ENCODE data around the gene RAD51.

The RAD51 gene

DNA sequence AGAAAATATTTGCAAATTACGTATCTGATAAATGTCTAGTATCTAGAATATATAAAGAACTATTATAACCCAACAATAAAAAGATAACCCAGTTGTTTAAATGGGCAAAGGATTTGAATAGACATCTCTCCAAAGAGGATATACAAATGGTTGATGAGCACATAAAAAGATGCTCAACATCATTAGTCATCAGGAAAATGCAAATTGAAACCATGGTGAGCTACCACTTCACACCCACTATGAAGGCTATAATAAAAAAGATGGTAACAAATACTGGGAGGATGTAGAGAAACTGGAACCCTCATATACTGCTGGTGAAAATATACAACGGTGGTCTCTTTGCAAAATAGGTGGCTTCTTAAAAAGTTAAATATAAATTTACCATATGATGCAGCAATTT is 28.0 kb downstream of the RAD51 start:
- no peak for DNase-seq

- no peak for DNase-seq
Observed at GRCh38 chr15:40723919-40724318, 28.9 kb downstream of the RAD51 start.

- DNase-seq, result no peak
Observed at GRCh38 chr15:40731034-40731433, 36.1 kb downstream of the RAD51 start.

- DNase-seq, result no peak
Observed at GRCh38 chr15:40736575-40736974, 41.6 kb downstream of the RAD51 start.

GRCh38 chr15:40737048-40737447 is 42.1 kb downstream of the RAD51 start:
- DNase-seq, result no peak

DNA sequence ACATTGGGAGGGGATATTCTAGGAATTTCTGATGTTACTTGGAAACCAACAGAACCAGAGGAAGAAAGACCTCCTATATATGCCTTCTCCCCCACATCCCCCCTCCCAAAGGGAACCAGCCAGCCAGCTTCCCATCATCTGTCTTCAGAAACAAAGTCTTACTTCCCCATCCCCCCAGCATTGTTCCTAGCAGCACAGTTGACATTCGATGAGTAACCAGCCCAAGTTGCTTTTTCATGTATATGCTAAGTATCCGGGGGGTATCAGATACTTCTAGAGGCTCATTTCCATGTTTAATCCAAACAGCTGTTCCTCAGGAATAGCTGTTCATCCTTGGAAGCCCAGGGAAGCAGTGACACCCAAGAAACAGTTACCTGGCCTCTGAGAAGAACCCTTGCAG is 44.1 kb downstream of the RAD51 start:
- no peak for DNase-seq

GRCh38 chr15:40739854-40740253 is 44.9 kb downstream of the RAD51 start:
- DNase-seq, result no peak

DNA sequence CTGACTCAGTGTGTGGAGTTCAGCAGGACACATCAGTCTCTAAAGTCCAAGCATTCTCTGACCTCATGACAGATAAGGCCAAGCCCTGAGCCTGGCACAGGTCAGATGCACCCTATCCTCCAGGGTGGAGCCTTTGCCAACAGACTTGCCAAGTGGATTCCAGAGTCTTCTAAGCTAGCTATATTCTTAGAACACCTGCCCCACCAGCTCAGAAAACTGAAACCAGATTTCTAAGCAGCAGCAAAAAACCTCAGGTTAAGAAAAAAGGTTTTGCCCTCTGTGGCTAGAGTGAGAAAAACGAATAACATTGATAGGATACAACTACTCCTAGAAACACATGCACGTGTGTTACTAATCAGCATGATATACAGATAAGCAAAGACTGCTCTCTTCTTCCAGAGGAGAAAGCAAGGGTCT is 48.5 kb downstream of the RAD51 start:
- DNase-seq, result no peak

GRCh38 chr15:40743921-40744814 is 49.2 kb downstream of the RAD51 start:
- peak; percentile 66 to 84 for DNase-seq

DNA sequence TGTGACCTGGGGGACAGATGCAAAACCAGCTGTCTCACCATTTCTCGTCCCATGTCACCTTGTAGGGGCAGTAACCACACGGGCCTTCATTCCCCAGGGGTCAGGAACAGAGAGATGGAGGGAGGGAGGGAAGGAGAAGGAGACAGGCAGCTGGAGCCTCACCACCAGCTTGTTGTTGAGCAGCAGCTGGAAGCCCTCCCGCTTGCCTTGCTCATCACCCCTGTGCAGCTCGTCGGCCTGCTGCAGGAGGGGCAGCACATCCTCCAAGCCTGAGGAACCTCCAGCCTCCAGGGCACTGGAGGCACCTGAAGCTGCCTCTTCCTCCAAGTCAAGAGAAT is 49.8 kb downstream of the RAD51 start:
- DNase-seq, result no peak

DNA sequence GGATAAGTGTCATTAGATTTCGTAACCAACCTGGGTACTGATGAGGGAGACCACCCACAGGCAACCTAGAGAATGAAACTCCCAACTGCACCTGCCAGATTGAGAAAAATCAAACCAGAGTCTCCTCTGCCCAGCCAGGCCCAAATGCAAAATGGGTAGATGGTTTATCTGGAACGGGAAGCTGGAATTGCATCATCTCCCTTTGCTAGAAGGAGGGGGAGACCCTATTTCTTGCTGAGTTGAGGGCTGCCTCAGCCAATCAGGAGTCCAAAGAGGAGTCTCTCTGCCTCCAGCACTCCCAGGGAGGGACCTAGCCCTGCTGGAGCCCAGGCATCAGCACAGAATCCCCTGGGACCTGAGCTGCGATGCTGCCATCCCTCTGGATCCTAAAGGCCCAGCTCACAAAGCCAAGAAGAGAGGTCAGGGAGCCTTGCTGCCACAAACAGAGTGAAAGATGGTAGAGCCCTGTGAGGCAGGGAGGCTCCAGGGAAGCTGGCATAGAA is 52.0 kb downstream of the RAD51 start:
- no peak for DNase-seq

DNA sequence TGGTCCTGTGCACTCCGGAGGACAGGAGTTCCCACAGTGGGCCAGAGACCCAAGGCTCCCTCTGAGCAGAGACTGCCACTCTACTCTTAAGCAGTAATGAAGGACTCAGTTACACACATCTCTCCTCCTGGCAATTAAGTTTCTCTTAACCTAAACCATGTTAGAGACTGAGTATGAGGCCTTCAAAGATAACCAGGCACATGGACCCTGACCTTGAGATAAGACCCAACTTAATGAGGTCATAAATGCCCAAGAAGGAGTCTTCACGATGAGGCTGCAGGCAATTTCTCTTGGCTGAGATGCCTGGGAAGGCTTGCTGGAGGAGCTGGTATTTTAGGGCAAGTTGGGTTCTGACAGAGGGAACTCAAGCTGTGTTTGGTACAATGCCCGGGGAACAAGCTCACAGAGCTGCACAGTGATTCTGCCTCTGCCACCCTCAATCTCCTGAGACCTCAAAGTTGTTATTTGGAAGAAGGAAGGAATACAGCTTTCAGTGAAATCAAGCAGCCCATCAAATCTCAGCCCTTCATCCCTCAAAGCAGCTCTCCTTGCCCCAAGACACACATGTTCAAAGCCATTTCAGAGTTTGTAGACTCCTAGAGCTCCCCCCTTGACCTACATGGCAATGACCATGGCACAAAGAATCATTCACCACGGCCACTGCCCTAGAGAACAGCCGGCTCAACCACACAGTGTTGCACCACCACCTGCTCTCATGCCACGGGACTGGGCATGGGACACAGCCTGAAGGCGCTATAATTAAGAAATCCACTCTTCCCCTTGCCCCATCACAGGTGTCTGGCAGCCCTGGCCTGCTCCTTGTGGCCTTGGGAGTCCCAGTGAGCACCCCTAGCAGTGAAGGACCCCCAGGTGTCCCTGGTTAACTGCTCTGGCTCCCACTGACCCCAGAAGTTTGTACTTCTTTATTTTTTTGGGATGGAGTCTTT is 53.0 kb downstream of the RAD51 start:
- DNase-seq, result no peak

DNA sequence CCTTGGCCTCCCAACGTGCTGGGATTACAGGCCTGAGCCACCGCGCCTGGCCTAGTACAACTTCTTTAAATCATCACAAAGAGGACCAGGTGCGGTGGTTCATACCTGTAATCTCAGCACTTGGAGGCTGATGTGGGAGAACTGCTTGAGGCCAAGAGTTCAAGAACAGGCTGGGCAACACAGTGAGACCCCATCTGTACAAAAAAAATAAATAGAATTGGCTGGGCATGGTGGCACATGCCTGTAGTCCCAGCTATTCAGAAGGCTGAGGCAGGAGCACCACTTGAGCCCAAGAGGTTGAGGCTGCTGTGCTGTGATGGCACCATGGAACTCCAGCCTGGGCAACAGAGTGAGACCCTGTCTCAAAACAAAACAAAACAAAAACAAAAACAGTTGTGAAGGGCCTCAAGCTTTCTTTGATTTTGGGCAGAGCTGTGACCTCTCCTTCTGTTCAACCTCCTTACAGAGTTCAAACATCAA is 54.2 kb downstream of the RAD51 start:
- no peak for DNase-seq

DNA sequence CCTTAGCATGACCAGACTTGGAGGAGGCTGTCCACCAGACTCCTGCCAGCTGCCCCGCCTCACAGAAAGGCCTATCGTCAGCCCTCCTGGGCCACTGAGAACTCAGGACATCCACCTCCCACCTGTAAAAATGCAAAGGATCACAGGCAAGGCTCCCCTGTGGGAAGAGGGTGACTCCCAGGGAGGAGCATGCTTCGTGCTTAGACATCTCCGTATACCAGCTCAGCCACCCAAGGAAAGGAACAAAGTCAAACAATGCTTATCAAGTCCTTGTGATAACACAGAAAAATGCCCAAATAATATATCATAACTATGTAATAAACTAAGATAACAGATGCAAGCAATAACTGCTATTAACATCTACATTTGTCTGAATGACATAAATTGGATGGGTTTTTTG is 55.9 kb downstream of the RAD51 start:
- DNase-seq, result no peak

DNA sequence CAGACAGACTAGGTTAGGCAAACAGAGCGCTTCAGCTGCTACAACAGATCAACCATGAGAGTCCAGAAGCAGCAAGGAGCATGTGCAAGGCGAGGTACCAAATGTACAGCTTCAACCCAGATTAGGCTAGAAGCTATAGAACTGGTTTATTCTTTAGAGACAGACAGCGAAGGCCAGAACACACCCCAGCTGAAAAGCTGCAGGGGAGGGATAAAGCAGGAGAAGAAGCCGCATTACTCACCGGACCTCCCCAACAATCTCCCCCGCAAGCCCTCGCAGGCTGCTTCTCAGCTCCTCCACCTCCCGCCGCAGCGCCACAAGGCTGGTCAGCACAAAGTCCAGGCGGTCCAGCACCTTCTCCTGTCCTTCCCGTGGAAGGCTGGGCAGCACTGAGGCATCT is 56.8 kb downstream of the RAD51 start:
- DNase-seq, result no peak

GRCh38 chr15:40754574-40754882 is 59.6 kb downstream of the RAD51 start:
- DNase-seq, result no peak

DNA sequence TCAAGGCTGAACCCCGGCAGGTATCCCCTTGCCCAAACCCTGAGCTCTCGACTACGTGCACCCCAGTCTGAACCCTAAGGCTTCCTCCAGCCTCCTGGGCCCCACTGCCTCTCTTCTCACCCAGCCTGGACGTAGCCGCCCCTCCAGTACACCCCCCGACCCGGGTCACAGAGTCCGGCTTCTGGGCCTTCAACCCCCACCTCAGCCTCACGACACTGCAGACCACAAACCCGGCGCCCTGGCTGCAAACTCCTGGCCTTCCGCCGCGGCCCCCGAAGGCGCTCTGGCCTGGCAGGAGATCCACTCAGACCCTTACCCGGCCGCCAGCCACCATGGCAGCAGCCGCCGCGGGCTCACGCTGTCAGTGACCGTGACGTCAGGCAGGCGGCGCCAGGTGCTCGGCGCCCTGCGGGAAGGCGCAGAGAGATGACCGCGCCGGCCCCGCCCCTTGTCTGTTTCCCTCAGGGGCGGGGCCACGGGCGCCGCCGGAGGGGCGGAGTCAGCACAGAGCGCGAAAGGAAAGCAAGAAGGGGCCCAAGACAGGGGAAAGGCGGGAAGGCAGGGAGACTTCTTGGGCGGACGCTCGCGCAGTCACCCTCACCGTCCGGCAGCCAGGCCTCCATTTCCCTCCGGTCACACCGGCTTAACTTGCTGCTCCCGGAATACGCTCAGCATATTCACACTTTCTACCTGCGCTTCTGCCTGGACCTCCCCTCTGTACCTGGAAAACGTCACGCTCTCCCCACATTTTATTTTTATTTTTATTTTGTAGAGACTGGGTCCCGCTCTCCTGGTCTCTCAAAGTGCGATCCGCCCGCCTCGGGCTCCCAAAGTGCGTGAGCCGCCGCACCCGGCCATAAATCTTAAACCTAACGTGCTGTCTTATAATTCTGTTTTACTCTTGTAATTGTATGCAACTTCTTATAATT is 60.2 kb downstream of the RAD51 start, which contains the start of gene RMDN3:
RMDN3 (minus strand) TSS at position 372 of the 929 bp plus-strand sequence. CDS start 471 bp downstream, outside the sequence.
- DNase-seq, result peak; percentile 92 to 93

- no peak for DNase-seq
Observed at GRCh38 chr15:40755812-40756208, 60.8 kb downstream of the RAD51 start.

GRCh38 chr15:40756938-40757337 is 62.0 kb downstream of the RAD51 start:
- no peak for DNase-seq

DNA sequence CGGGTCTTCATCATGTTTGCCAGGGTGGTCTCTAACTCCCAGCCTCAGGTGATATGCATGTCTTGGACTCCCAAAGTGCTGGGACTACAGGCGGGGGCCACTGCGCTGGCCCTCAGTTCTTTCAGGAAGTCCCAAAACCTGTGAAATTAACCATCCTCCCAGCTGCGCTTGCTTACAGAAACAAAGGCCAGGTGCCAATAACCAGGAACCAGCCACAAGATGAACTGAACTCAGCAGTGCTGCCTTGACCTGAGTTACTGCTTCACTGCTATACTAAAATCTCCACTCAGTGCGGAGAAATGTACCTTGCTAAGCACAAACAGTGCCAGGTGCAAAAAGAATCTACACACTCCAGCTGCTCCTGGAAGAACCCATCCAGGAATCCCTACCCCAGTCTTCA is 65.0 kb downstream of the RAD51 start:
- no peak for DNase-seq

DNA sequence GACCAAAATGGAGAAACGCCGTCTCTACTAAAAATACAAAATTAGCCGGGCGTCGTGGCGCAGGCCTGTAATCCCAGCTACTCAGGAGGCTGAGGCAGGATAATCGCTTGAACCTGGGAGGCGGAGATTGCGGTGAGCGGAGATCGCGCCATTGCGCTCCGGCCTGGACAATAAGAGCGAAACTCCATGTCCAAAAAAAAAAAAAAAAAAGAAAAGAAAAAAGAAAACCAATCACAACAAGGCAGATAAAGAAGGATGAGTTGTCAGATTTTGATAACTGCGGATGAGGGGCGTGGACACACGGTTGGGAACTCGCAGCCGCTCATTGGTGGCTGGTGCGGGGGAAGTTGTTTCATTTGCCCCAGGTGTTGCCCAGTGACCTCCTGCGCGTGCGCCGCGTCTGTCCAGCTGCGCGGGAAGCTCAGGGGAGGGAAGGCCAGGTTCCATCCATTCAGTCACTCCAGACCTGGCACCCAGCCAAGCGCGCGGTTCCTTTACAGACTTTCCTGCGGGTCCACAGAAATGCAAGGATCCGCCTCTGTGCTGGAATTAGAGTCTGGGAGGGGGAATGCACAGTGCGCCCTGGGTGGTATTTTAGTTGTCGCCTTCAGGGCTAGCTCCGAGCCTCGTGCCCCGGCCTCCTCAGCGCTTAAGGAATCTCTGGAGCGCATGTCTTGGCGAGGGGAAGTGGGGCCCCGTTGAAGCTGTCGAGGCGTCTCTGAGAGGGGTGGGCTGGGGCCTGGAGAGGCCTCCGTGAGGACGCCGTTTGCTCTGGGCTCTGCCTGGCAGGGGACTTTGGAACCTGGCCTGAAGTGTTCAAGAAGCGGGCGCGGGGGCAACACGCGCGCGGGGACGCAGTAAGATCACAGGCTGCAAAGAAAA is 68.2 kb downstream of the RAD51 start:
- DNase-seq, result peak; percentile 26 to 45

Data from CD4-positive, alpha-beta T cell treated with Interleukin-4 for 1 hour (primary cell).